Activated CD4-positive, alpha-beta T cell treated with anti-CD3 and anti-CD28 coated beads, Interleukin-10, Interleukin-2, amounts not matched to agents 100 ng/mL and 50 ng/mL, durations not matched to agents 16 hours and 8 hours (primary cell): Measurements from ENCODE around the gene ISLR.
A peak's percentile ranks its signal among the peaks of the same experiment; 100 is the strongest.

Source experiments
- DNase-seq: peaks from one replicate; pipeline ENCODE4 v3.0.0-alpha.2; 2020

Gene ISLR

GRCh38 chr15:74173380-74174218, at the start of gene ISLR:
TSS of gene ISLR (plus strand) at chr15:74173710. CDS start at chr15:74174859, 1,149 bp downstream.
- no peak for DNase-seq

GRCh38 chr15:74124196-74124595, 49.3 kb upstream of the ISLR start:
- no peak for DNase-seq

GRCh38 chr15:74124759-74125158, 48.8 kb upstream of the ISLR start:
- no peak for DNase-seq

- peak; percentile 91 for DNase-seq
These were observed 46.1 kb upstream of the ISLR start for GRCh38 chr15:74127255-74127953.

GRCh38 chr15:74127954-74128784, 45.3 kb upstream of the ISLR start:
- no peak for DNase-seq

- no peak for DNase-seq
These were observed 44.5 kb upstream of the ISLR start for GRCh38 chr15:74128785-74129585.

- no peak for DNase-seq
These were observed 43.8 kb upstream of the ISLR start for GRCh38 chr15:74129586-74130154.

GRCh38 chr15:74130155-74130848, 43.2 kb upstream of the ISLR start, which contains the start of gene ISLR2:
TSS of gene ISLR2 (plus strand) at chr15:74130586. CDS start at chr15:74132755, 2,169 bp downstream.
- DNase-seq, result no peak

GRCh38 chr15:74130849-74131627, 42.5 kb upstream of the ISLR start:
- no peak for DNase-seq

- no peak for DNase-seq
These were observed 41.7 kb upstream of the ISLR start for GRCh38 chr15:74131628-74132413.

GRCh38 chr15:74132681-74133651, 40.5 kb upstream of the ISLR start:
- DNase-seq, result peak; percentile 43

GRCh38 chr15:74133694-74134386, 39.7 kb upstream of the ISLR start:
- no peak for DNase-seq

GRCh38 chr15:74134387-74135027, 39.0 kb upstream of the ISLR start:
- DNase-seq, result peak; percentile 46

- no peak for DNase-seq
These were observed 38.4 kb upstream of the ISLR start for GRCh38 chr15:74135041-74135565.

GRCh38 chr15:74136540-74136813, 37.0 kb upstream of the ISLR start:
- no peak for DNase-seq

GRCh38 chr15:74136814-74137536, 36.5 kb upstream of the ISLR start:
- DNase-seq, result no peak

- no peak for DNase-seq
These were observed 36.0 kb upstream of the ISLR start for GRCh38 chr15:74137537-74137894.
